ENCODE results near the gene XAB2.
"Not testable (repeated sequence)": the region's sequence is repeated elsewhere in the genome, so short reads cannot be mapped to it uniquely, and the experiment has no call there.

XAB2 gene

DNA sequence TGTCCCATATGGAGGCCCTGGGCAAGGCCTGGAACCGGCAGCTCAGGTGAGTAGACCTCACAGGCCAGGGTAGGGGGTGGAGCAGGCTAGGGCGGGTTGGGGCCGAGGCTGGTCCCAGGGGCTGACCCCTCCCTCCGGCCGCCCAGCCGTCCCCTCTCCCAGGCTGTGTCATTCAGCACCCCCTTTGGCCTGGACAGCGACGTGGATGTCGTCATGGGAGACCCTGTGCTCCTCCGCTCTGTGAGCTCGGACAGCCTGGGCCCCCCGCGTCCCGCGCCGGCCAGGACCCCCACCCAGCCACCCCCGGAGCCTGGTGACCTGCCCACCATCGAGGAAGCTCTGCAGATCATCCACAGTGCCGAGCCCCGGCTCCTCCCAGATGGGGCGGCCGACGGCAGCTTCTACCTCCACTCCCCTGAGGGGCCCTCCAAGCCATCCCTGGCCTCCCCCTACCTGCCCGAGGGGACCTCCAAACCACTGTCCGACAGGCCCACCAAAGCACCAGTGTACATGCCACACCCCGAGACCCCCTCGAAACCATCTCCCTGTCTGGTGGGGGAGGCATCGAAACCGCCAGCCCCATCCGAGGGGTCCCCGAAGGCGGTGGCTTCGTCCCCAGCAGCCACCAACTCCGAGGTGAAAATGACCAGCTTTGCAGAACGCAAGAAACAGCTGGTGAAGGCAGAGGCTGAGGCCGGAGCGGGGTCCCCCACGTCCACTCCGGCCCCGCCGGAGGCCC, 17.6 kb downstream of the XAB2 start:
- no peak for DNase-seq

DNA sequence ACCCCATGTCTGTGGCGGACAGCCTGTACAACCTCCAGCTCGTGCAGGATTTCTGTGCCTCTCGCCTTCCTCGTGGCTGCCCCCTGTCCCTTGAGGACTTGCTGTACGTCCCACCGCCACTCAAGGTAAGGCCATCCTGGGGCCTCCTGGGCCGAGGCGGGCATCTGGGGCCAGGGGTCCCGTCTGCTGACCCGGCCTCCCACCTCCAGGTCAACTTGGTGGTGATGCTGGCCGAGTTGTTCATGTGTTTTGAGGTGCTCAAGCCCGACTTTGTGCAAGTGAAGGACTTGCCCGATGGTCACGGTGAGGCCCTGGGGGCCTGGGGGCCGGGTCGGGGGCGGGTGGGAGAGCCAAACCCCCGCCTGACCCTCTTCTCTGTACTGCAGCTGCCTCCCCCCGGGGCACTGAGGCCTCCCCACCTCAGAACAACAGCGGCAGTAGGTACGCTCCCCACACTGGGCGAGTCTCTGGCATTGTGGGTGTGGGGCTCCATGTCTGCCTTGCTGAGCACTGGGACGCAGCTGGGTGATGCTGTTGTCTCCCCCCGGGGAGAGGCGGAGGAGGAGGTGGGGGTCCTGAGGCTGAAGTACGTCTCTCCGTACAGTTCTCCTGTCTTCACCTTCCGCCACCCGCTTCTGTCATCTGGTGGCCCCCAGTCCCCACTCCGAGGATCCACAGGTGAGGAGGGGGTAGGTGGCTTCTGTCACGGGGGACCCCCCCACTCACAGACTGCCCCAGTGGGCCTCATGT, 18.7 kb downstream of the XAB2 start:
- DNase-seq = no peak

DNA sequence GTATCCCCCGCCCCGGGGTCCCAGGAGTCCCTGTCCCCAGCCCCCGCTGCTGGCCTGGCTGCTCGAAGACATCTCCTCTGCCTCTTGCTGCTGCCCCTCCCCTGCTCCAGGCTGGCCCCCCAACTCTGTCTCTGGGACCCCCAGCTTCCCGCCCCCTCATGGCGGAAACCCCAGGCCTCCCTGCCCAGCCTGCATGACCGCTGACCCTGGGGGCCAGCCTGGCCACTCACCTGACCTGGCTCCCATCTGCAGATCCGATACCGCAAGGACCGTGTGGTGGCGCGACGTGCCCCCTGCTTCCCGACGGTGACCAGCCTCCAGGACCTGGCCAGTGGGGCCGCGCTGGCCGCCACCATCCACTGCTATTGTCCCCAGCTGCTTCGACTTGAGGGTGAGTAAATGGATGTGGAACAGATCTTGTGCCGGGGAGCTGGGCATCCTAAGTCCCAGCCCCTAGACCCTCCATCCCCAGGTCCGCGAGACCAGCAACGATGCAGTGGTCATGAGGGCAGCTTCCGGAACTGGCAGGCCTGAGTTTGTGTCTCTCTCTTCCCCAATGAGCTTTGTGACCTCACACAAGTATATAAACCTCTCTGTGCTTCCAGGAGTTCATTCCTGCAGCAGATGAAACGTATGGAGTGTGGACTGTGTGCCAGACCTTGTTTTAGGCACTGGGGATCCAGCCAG, 21.3 kb downstream of the XAB2 start:
- no peak for DNase-seq

DNA sequence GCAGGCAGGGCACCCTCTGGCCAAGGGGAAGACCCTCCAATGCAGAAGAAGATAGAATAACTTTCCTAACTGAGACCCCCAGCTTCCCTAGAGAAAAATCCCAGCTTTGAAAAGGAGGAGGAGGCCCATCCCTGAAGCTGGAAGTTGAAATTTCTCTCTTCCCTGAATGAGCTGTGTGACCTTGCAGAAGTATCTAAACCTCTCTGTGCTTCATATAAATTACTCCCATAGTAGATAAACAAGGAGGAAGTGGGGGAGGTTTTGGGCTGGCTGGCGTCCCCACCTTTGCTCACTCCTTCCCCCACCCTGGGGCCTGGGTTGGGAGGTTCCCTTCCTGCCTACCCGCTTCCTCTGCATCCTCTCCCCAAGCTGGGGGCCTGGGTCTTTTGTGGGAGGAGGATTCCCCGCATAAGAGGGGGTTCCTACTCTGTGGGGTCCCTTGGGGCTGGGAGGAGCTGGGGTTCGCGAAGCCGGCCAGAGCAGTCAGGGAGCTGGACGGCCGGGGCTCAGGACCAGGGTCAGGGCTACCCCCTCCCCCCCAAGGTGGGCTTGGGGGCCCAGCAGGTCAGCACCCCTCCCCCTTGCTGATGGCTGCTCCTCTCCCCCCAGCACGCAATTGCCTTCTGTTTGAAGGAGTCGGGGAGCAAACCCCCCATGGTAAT, 22.0 kb downstream of the XAB2 start:
- DNase-seq = no peak

DNA sequence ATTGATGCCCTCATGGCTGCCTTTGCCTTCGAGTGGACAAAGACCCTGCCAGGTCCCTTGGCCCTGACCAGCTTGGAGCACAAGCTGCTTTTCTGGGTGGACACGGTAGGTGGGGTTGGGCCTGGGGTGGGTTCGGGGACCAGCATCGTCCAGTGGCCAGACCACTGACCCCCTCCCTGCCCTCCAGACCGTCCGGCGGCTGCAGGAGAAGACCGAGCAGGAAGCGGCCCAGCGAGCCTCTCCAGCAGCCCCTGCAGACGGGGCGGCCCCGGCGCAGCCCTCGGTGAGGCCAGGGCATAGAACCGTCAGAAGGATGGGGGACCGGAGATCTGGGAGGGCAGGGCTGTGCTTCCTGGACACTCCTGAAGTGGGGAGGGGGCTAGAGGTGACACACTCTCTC, 23.1 kb downstream of the XAB2 start:
- DNase-seq = no peak

DNA sequence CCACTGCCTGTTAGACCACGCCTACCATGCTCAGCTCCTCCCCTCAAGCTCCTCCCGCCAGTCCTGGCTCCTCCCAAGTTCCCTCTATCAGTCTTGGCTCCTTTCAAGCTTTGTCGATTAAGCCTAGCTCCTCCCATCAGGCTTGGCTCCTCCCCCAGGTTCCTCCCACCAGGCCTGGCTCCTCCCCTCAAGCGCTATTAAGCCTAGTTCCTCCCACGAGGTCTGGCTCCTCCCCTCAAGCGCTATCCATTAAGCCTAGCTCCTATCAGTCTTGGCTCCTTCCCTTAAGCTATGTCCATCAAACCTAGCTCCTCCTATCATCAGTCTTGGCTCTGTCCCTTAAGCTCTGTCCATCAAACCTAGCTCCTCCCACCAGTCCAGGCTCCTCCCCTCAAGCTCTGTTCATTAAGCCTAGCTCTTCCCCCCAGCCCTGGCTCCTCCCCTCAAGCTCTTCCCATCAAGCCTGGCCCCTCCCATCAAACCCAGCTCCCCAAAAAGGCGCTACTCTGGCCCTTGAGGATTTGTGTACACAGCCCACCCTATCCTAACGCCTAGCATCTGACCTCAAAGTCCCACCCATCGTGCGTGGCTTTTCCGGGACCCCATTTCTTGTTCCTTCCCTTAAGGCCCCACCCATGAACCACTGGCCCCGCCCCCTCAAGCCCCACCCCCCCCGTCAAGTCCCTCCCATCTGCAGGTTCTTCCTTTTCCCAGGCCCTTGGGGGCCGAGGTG, 23.7 kb downstream of the XAB2 start:
- peak; percentile 5 for DNase-seq

DNA sequence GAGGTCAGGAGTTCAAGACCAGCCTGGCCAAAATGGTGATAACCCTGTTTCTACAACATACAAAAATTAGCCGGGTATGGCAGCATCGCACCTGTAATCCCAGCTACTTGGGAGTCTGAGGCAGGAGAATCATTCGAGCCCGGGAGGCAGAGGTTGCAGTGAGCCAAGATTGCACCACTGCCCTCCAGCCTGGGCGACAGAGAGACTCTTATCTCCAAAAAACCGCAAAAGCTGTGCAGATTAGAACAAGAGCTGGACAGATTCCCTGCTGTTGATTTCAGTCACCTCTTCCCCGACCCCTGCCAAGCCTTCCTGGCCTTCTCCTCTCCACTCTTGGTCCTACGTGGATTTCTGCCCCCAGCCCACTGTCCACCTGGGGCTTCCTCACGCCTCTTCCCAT, 25.4 kb downstream of the XAB2 start:
- DNase-seq = no peak

DNA sequence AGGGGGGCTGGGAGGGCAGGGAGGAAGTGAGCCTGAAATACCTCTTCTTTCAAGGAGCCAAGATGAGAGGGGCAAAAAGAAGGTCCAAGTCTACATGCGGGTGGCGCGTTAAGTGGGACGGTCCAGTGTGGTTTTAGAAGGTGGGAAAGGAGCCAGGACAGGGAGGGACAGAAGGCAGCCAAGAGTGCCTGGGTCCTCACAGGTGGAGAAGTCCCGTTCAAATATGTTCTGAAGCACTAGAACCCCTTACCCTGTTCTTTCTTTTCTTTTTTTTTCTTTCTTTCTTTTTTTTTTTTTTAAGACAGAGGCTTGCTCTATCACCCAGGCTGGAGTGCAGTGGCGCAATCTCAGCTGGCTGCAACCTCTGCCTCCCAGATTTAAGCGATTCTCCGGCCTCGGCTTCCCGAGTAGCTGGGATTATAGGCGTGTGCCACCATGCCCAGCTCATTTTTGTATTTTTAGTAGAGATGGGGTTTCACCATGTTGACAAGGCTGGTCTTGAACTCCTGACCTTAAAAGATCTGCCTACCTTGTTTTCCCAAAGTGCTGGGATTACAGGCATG, 26.3 kb downstream of the XAB2 start:
- no peak for DNase-seq

DNA sequence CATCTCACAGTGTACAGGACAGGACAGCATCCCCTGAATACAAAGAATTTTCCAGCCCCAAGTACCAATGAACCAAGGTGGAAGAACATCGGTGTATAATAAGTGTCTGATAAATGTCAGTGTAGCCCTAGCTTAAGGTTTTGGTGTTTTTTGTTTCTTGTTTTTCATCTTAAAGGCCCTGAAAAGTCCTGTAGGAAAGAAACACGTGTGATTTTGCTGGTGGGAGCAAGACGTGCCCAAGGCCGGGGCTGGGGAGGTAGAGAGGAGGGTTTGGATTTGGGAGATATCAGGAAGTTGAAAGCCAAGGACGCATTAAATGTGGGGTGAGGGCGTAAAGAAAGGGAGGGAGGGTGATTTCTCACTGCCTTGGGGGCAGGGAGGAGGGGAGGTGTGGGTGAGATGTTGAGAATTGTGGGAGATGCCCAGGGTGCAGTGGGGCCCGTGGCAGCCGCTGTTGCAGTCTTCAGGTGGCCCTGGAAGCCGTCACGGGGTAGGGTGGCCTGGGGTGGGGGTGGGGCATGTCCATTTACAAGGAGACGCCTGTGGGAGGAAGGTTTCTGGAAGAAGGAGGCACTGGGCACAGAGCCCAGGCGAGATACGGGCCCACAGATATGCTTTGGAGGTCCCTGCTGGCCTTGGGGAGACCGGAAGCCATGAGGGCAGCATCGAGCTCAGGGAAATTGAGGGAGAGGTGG, 27.0 kb downstream of the XAB2 start:
- DNase-seq = no peak

DNA sequence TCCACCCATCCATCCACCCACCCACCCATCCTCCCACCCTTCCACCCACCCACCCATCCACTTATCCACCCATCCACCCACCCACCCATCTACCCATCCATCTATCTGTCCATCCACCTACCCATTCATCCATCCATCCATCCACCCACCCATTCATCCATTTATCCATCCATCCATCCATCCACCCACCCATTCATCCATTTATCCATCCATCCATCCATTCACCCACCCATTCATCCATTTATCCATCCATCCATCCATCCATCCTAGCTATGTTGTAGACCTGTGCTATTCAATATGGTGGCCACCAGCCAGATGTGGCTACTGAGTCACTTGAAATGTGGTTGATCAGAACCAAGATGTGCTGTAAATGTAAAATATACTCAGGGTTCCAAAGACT, 28.6 kb downstream of the XAB2 start:
- DNase-seq = no peak

DNA sequence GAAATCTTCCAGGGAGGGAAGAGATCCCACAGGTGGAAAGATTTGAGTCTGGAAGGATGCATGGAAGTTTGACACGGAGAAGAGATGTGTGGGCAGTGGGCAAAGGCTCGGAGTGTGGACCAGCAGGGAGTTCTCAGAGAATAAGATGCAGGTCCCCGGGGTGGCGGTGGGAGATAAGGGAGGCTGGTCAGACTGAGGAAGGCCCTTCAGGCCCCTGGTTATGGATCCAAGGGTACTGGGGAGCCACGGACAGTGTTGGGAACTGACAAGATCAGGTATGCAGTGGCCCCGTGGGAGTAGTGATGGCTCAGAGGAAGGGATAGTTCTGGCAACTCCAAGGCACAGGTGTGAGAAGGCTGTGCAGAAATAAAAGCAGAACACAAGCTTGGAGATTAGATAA, 31.2 kb downstream of the XAB2 start:
- no peak for DNase-seq

DNA sequence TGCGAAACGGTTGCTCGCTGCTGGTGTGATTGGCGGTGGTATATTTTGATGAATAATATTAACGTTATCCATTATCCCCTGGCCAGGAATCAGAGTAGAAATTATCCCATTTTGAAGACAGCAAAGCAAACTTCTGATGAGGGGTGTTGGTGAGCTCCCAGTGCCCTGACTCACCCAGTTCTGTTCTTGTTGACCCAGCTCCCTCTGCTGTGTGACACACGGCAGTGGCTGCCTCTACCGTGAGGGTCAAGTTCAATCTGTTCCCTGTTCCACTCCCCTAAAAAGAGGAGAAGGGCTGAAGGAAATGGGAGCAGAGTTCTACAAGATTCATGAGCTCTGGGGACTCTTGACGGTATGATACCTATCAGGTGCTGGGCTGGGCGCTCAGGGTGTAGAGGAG, 31.7 kb downstream of the XAB2 start:
- no peak for DNase-seq

DNA sequence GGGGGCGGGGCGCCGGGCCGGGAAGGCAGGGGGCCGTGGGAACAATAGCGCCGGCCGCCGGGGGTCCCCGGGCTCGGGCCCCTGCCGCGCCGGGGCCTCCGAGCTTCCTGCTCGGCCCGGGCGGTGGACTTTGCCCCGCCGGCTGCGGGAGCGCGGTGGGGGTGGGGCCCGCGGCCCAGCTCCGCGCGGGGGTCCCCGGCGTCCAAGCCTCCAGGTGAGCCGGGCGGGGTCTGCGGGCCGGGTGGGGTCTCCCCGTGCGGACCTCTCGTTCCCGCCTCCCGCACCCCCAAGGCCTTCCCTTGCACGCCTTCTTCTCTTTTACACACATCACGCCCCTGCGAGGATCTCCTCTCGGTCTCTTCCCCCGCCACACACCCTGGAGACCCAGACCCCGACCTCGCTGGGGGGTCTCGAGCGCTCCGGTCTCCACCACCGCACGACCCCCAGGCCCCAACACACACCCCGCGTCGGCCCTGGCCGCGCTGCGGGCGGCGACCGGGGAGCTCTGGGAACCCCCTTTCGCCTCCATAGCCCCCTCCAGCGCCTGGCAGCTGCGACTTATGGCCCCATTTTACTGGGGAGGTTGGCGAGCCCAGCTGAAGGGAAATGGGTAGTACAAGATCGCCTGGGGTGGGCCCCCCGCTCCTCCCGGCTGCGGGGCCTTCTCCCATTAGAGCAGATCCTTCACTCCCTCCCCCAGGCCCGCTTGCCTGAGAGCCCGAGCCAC, 33.0 kb downstream of the XAB2 start:
- no peak for DNase-seq

DNA sequence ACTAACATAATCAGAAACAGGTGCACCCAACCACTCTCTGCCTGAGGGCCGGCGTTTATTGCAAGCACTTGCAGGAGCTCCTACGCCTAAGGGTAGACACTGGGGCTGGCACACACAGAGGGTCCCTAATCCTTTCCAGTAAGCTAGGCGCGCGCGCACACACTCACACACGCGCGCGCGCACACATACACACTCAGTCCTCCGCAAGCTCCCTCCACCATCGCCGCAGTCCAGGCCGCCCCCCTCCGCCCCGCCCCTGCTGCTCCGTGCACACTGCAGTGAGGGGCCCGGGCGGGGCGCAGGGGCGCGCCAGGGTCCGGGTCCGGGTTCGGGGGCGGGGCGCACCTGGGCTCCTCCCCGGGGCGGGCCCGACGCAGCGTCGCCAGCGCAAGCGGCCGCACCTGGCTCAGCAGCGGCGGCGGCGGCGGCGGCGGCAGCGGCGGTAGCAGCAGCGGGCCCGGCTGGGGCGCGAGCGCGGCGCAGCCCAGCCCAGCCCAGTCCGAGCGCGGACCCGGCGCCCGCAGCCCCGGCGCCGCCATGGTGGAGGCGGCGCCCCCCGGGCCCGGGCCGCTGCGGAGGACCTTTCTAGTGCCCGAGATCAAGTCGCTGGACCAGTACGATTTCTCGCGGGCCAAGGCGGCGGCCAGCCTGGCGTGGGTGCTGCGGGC, 33.7 kb downstream of the XAB2 start, which contains the start of gene CAMSAP3:
CAMSAP3 (plus strand) TSS at position 398 of the 668 bp plus-strand sequence; CDS start at position 538, 140 bp downstream.
- DNase-seq = peak; percentile 13

DNA sequence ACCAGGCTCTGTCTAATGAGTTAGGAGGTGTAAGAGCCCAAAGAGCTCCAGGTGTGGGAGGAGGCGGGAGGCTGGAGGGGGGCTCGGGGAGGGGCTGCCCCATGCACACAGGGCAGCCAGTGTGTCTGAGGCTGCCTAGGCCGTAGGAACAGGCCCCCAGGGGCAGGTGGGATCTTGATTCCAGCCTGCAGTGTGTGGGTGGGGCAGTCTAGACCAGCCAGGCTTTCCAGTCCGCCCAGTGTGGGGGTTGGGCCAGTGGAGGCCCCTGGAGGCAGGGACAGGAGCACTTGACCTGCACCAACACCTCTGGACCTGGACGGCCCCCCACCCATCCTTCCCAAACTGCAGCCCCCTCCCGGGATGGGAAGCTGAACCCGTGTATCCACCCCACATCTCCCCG, 39.1 kb downstream of the XAB2 start:
- no peak for DNase-seq

DNA sequence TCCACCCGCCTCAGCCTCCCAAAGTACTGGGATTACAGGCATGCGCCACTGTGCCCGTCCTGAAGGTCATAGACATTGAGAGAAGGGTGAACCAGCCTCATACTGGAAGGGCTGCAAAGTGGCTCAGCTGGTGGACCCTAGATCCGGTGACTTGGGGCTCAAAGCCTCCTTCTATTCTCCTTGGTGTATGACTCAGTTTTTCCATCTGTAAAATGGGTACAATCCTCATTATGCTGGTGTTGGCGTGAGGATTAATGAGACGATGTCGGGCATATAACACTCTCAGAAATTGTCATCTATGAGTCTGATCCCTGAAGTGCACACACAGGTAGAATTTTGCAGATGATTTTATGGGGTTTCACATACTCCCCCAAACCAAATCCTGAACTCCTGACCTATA, 39.5 kb downstream of the XAB2 start:
- DNase-seq = no peak

DNA sequence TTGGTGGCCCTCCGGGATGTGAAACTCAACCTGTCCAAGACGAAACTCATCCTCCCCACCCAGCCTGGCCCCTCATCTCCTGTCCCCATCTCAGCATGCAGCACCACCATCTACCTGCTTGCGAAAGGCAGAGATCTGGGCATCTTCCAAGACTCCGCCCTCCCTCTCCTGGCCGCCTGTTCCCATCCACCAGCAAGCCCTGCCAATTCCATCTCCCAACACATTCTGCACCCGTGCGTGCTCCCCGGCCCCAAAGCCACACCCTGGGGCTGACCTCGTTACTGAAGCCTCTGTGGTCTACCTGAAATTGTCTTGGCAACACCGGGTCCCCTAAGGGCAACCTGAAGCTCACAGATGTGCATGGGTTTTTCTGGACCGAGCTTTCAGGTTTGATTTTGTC, 46.9 kb downstream of the XAB2 start:
- no peak for DNase-seq

DNA sequence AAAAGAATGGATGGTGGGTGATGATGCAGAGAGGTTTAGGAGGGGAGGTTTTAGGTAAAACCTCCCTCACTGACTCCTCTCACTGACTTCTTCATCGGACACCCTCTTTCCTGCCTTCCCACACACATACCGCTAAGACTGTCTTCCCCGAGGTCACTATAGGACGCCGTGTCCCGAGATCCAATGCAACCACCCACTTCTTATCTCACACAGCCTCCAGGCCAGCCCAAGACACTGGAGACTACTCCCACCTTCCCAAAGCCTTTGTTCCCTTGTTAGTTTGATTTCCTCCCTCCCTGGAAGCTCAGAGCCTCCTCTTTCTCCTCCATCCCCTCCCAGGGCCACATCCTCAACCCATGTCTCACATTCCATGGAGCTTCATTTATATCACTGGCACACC, 50.2 kb downstream of the XAB2 start:
- no peak for DNase-seq

DNA sequence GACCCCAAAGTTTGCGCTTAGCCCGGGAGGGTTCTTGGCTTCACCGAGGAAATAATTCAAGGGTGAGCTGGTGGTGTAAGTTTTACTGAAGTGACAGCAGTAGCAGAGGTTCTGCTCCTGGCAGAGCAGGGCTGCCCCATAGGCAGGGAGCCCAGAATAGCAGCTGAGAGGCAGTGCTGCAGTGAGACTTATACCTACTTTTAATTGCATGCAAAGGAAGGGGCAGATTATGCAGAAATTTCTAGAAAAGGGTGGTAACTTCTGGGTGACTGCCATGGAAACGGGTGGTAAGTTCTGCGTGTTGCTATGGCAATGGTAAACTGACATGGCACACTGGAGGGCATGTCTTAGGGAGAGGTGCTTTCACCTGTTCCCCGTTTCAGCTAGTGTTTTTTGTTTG, 51.2 kb downstream of the XAB2 start:
- DNase-seq = no peak

DNA sequence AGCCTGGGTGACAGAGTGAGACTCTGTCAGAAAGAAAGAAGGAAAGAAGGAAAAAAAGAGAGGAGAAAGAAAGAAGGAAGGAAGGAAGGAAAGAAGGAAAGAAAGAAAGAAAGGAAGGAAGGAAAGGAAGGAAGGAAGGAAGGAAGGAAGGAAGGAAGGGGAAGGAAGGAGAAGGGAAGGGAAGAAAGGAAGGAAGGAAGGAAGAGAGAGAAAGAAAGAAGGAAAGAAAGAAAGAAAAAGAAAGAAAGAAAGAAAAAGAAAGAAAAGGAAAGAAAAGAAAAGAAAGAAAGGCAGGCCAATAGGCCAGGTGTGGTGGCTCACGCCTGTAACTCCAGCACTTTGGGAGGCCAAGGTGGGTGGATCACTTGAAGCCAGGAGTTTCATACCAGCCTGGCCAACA, 51.9 kb downstream of the XAB2 start:
- not testable (repeated sequence) for DNase-seq

Measured in fibroblast of skin of right quadriceps (primary cell).